HG02885 (cell line): ENCODE data around the gene DDX41.
"Not testable (repeated sequence)": the region's sequence is repeated elsewhere in the genome, so short reads cannot be mapped to it uniquely, and the experiment has no call there.

Experiments
- ATAC-seq: cut with Tn5 transposase; IDR thresholded peaks from one replicate; pipeline ENCODE4 v1.9.1; 2021; ENCODE audit warnings: mild to moderate bottlenecking; ENCODE audit not compliant: unreplicated experiment, poor library complexity

The DDX41 gene

DNA sequence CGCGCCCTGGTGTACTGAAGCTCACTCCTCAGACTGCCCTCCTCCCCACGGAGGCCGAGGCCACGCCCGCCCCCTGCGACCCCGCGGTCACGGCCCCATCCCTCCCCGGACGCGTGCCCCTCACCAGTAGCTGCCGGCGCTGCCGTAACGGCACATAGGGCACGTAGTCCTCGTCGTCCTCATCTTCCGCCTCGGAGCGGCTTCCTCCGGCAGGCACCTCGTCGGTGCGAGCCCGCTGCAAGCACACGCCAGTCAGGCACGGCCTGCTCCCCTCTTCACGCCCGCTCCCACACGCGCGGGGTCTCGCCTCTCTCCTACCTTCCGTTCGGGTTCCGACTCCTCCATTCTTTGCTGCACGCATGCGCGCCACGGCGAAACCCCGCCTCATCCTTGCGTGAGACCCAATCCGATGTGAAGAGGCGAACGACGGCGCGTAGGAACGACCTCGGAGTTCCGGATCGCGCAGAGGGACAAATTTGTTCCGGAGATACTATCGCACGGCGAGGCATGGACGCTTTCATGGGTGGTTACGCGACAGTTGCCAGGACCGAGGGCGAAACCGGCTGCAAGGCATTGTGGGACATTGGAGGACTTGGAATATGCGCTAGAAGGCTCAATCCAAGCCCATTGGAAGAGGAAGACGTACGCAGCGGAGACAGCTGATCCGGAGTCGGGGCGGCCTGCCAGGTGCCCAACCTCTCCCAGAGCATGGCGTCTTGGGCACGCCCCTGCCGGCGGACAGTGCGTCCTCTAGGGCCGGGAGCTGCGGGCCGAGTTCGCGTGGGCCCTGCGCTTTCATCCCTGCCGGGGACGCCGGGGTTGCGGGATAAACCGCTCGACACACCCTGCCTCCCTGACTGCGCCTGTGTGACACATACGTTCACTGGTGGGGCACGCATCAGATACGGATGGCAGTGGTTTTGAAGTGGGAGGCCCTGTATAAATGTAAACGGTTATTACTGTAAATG, at the start of gene DDX41:
Gene DDX41, minus strand, starts transcription at position 361 of the 968 bp plus-strand sequence. Its CDS starts 16 bp downstream, at position 345.
- ATAC-seq = peak; percentile 82

DNA sequence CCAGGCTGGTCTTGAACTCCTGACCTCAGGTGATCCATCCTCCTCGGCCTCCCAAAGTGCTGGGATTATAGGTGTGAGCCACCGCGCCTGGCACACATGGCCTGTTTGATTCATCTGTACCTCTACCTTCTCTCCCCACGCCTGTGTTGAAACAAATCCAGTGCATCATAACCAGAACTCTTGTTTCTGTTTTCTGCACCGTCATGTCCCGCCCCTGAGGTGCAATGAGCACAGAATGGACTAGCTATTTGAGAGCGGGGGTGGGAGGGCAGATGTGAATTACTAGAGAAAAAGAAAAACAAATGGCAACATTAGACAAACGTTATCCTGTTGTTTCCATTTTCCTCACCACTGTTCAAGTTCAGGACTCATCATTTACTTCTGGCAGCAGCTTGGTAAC, 48.3 kb upstream of the DDX41 start:
- ATAC-seq = no peak

DNA sequence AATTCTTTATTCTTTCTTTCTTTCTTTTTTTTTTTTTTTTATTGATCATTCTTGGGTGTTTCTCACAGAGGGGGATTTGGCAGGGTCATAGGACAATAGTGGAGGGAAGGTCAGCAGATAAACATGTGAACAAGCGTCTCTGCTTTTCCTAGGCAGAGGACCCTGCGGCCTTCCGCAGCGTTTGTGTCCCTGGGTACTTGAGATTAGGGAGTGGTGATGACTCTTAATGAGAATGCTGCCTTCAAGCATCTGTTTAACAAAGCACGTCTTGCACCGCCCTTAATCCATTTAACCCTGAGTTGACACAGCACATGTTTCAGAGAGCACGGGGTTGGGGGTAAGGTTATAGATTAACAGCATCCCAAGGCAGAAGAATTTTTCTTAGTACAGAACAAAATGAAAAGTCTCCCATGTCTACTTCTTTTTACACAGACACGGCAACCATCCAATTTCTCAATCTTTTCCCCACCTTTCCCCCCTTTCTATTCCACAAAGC, 42.7 kb upstream of the DDX41 start:
- ATAC-seq = not testable (repeated sequence)

DNA sequence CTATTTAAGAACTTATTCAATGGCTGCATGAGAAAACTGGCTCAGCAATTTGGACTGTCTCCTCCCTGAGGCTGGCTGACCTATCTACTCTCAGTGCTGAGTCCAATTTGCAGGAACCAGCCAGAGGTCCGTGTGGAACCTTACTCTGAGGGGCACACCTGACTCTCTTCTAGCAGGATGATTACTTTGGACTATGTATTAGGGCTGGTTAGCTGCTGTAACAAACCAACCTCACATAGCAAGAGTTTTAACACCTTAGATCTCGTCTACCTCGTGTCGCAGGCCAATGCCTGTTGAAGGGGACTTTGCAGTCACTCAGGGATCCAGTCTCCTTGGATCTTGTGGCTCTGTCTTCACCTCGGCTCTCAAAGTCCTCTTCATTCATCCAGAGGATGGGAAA, 41.0 kb upstream of the DDX41 start:
- no peak for ATAC-seq

DNA sequence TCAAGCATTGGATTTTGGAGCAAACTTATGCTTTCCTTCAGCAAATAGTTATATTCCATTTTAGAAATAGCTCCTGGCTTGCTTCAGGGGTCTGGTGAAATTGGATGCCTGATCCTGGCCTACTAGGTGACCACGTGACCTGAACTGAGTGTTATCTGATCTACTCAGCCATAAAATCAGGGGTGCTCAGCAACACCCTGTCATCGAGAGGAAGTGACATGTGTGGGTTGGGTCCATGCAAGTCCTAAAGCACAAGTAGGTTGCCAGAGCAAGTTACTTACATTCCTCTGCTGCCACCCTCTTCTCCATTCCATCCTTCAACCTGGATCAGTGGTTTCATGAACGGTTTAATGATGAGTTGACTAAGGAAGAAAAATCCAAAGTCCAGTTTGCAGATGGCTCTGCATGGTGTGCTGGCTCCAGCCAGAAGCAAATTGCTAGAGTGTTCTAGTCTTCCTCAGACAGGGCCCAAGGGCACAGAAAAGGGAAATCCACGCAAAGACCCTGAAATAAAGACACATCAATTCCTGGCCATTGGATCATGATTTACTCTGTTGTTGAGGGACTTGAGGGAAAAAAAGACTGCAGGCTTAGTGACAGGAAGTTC, 40.4 kb upstream of the DDX41 start:
- ATAC-seq = no peak

DNA sequence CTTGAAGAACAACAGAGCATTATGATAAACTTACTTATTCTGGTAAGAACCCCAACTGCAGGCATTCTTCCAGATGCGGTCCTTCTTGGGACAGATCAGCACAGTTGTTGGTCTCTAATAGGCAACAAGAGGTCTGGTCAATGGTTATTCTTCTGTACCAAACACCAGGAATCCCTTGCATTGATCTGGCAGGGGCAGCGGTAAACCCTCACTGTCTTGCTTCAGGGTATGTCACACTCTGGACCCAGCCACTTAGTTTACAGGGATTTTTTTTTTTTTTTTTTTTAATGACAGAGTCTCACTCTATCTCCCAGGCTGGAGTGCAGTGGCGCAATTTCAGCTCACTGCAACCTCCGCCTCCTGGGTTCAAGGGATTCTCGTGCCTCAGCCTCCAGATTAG, 38.9 kb upstream of the DDX41 start:
- ATAC-seq = no peak

DNA sequence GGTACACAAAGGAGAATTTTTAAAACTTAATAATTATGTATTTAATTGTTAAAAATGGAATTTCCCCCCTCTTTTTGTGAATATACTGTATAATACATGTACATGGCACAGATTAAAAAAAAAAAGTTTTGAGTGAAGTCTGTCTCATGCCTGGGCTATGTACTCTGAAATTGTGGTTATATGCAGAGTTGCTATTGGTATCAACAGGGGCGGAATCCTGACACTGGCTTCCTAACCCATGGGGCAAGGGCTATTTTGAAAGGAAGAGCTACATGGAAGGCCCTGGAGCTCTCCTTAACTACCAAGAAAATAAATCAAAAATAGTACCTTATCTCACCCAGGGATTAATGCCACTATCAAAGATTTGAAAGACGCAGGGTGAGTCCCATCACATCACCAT, 38.5 kb upstream of the DDX41 start:
- ATAC-seq = no peak

DNA sequence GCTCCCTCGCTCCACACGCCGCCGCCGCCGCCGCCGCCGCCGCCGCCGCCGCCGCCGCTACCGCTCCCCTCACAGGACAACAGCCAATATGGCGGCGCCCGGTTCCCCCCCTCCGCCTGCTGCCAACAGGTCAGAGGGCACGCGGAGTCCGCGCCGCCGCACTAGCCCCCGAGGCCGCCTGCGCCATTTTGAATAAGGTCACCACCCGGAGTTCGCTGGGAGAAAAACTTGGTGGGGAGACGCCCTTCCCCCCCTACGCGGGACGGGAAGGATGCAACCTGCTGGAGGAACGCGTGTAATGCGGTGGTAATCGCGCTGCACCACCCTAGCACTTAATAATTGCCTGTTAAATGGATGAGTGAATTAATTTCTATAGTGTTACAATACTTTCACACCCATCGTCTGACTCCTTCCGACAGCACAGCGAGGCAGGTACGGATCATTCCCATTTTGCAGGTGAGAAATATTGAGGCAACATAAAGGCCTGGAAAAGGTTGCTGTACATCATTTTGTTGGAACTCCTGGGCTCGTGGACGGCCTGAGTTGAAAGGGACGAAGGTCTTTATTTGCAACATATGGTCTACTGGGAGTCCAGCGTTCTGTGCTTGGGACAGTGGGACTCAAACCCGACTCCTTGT, 37.8 kb upstream of the DDX41 start, which contains the start of gene FAM193B:
Gene FAM193B, minus strand, starts transcription at position 90 of the 638 bp plus-strand sequence. CDS start 105 bp downstream, outside the sequence.
- ATAC-seq = peak; percentile 92

DNA sequence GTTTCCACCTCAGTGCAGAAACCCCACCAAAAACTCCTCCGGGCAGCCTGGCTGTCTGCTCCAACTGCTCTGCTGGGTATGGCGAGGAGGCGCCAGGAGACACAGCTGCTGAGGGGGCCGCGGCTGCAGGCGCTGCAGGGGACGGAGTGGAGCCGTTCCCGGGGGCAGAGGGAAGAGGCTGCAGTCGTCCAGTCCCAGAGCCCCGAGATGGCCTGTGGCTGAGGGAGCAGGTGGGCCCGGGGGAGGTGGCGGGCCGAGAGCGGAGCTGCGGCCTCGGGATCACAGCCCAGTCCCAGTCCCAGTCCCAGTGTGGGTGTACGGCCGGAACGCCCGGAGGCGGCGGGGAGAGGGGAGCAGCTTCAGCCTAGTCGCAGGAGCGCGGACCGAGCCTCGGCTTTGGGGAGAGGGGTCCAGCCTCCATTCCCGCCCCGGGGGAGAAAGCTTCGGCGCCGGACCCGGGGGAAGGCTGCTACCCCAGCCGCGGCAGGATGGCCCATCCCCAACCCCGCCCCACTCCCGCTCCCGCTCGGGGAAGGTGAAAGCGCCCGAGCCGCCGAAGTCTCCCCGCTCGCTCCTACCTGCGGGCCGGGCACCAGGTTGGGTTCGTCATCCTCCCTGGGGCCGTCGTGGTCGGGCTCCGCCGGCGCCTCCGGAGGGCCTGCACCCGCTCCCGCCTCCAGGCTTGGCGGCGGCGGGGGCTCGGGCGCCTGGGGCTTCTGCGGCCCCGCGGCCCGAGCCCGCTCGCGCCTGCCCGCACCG, 37.1 kb upstream of the DDX41 start:
- peak; percentile 50 for ATAC-seq

DNA sequence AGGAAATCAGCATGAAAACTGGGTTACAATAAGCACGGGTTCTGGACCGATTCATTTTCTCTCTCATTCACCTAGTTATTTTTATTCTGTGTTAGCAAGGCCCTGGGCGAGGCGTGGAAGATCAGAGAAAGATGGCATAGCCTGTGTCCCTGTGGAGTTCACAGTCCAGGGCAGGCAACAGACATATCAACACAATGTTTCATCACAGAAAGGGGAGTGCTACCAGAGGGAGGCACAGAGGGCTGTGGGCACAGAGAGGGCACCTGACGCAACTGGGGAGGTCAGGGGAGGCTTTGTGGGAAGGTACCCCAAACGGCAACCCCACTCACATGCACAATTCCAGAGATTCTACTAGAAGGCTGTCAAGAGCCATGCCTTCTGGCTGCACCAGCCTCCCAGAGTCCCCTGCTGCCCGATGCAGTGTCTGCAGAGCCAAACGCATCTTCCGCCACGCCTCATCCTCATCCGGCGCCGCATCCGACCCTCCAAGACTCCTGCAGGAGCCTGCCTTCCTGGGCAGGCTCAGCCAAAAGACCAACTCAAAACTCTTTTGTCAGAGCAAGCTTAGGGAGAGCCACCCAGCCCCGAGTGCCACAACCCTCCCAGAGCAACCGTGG, 36.2 kb upstream of the DDX41 start:
- ATAC-seq = no peak

DNA sequence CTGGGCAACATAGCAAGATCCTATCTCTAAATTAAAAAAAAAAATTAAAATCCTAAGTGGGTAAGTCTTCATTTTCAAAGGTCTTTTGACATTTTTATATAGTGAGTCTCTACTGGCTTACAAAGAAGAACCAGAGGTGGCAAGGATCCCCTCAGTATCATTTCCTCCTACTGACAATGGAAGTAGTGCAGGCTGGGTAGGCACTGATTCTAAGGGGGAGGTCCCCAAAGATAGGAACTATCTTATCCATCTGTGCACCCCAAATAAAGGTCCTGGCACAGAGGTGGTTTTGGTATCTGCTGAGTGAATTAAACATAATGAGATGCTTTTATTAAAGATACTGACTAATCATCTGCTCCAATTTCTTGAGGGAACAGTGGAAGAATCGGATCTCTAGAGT, 33.4 kb upstream of the DDX41 start:
- no peak for ATAC-seq

DNA sequence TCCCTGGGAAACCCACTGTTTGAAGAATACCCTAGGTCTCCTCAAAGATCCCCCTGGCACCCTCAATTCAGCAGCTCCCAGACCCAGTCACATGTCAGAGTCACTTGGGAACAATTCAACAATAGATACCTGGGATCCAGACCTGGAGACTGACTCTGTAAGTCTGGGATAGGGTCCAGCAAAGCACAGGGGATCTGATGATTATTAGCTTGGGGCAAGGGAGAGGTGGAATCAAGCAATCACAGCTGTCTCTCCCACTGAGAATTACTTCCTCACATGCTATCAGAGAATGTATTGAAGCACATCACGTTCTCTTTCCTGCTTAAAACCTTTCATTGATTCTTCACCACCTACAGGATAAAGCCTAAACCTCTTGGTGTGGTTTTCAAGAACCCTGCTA, 31.7 kb upstream of the DDX41 start:
- no peak for ATAC-seq

DNA sequence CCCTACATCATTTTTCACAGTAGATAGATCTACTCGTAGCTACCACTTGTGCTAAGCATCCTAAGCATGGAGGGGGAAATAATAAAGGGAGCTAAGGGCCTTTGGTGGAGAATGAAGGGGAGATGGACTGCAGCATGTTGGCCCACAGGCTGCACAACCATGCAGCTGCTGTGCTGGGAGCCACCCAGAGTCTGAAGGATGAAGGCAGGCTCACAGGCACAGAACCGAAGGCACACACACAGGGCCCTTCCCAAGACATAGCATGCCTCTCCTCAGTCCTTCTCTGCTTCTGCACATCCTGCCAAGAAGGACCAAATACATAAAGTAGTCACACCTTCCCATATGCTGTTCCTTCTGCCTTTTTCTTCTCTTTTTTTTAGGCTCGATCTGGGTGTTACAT, 31.0 kb upstream of the DDX41 start:
- no peak for ATAC-seq

DNA sequence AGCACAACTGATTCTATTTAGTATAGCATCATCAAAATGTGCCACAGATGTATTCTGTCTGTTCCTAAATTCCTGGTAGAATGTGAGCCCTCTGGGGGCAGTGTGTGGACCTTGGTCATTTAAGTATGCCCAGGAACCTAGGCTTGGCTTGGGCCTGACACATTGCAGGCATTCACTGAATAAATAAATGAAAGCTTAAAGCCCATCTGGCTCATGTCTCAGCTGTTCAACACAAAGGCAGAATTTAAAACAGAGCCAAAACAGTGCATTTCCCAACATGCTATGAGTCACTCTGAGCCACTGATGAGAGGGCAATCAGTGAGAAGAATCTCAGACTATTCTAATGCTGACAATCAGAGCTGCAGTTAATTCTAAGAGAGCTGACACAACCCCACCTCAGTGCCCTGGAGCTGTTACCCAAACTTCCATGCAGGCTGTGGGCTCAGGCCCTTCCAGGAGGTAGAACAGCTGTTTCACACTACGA, 29.5 kb upstream of the DDX41 start:
- ATAC-seq = no peak

DNA sequence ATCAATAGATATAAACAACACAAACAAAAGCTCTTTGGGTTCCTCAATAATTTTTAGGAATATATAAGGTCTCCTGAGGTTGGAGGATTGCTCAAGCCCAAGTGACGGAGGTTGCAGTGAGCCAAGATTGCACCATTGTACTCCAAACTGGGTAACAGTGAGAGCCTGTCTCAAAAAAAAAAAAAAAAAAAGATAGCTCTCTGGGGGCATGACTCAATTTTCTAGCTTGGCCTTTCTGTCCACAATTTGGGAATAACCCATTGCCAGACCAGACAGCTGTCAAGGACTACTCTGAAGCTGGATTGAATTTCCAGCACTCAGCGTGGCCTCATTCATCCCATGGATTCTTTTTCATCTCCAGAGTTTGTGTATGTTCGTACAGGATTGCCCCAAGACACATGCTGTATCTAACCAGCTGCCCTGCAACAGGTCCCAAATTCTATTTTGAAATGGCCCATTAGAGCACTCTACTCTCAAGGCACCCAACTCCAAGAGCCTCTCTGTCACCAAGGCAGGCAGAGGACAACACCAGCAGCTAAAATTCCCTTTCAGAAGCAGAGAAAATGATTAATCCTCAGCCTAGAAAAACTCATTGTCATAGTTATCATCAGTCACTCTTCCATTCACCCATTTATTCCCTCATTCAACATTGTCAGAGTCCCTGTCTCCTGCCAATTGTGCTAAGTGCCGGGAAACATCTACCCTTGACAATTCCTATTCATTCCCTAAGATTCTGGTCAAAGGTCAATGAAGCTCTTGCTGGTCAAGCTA, 28.9 kb upstream of the DDX41 start:
- no peak for ATAC-seq

DNA sequence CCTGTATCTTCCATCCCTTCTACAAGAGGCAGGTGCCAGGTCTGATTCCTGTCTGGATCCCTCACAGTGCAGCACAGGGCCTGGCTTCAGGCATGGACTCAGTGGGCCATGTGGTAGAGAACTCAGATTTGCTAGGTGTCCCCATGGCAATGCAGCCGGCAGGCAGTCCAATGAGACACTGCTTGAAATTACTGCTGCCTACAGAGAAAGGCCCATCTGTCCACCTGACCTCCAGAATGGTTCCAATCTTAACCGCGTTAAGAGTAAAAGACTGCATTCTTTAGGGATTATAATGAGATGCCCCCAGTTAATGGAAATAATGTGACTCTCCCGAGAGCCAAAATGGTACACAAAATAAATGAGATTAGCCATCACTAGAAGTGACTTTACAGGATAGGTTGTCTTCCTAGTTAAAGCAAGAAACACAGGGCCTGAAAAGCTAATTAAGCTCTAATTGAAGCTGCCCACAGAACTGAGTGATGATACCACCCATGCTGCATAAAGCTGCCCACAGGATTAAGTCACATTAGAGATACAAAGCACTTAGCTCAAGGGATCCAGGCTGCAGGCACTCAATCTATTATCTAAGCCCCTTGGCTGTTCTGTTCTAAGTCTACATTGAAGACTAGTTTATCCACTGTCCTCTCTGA, 26.2 kb upstream of the DDX41 start:
- ATAC-seq = no peak

DNA sequence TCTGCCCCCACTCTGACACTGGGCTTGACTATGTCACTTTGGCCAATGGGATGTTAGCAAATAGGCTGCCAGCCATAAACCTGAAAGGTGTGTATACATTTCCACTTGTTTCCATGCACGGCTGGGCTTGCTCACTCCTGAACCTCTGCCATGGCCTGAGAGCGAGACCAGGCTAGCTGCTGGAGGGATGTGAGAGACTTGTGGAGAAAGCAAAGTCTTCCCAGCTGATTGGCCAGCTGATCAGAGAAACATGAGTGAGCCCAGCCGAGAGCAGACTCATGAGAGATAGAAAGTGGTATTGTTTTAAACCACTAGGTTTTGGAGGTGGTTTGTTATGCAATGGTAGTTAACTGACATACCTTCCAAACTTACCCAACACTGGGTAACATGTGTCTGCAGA, 23.7 kb upstream of the DDX41 start:
- no peak for ATAC-seq

DNA sequence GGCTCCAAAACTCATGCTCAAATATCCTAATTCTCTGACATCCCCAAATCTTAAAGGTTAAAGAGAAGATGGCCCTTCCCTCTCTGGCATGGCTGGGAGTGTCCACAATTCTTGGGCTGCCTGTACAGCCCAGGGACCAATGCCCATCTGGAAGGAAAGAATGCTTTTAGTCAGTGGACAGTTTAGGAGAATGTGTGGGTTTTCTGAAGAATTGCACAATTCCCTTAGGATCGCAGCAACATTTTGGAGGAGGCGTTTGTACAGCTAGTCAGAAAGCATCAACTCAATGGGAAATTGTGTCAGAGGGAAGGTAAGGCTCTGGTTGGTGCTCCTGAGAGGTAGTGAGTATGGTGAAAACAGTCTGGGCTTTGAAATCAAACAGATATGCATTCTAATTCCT, 22.6 kb upstream of the DDX41 start:
- ATAC-seq = no peak
